ENCODE data around the gene ATRAID.

Gene ATRAID

DNA sequence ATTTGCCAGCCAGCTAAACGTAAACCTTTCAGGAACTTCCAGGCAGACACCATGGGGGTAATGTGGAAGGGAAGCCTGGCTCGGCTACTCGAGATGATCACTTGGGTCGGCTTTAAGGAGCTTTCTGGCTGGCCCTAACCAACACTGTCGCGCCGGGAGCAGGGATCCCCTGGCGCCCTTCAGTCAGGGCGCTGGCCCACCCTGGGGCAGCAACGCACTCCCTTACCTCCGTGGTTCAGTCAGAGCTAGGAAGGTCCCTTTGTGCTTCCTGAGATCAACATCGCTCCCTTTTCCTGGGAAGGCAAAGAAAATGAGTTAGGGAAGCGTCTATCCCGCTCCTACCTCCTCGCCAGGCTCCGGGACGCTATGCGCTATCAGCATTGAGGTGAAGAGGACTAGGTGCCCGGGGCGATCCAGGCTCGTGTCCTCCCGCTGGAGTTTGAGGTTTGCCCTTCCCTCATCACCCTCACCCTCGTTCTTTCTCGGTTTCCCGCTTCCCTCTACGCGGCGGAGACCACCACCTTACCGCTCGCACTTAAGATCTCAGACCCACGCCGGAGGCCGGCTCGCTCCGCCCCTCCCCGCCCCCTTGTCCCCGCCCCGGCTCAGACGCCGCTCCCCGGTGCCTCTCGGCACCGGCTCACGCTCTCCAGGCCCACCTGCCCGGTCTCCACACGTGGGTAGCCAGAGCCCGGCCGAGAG, 449 bp upstream of the ATRAID start:
- TF ChIP-seq, protein P1, sequence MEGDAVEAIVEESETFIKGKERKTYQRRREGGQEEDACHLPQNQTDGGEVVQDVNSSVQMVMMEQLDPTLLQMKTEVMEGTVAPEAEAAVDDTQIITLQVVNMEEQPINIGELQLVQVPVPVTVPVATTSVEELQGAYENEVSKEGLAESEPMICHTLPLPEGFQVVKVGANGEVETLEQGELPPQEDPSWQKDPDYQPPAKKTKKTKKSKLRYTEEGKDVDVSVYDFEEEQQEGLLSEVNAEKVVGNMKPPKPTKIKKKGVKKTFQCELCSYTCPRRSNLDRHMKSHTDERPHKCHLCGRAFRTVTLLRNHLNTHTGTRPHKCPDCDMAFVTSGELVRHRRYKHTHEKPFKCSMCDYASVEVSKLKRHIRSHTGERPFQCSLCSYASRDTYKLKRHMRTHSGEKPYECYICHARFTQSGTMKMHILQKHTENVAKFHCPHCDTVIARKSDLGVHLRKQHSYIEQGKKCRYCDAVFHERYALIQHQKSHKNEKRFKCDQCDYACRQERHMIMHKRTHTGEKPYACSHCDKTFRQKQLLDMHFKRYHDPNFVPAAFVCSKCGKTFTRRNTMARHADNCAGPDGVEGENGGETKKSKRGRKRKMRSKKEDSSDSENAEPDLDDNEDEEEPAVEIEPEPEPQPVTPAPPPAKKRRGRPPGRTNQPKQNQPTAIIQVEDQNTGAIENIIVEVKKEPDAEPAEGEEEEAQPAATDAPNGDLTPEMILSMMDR (IDR thresholded peaks at IDR 0.05; ENCODE audit: low read depth, low read length, missing control alignments), result no peak
- no peak for DNase-seq (ENCODE audit: low read depth)
- in situ Hi-C loops (cut with HindIII; ENCODE audit: low sequenced_read_pairs), result no loop called here
- H3K4me3 ChIP-seq (ENCODE audit: low read depth, low read length), result peak overlapping the region; percentile 76

DNA sequence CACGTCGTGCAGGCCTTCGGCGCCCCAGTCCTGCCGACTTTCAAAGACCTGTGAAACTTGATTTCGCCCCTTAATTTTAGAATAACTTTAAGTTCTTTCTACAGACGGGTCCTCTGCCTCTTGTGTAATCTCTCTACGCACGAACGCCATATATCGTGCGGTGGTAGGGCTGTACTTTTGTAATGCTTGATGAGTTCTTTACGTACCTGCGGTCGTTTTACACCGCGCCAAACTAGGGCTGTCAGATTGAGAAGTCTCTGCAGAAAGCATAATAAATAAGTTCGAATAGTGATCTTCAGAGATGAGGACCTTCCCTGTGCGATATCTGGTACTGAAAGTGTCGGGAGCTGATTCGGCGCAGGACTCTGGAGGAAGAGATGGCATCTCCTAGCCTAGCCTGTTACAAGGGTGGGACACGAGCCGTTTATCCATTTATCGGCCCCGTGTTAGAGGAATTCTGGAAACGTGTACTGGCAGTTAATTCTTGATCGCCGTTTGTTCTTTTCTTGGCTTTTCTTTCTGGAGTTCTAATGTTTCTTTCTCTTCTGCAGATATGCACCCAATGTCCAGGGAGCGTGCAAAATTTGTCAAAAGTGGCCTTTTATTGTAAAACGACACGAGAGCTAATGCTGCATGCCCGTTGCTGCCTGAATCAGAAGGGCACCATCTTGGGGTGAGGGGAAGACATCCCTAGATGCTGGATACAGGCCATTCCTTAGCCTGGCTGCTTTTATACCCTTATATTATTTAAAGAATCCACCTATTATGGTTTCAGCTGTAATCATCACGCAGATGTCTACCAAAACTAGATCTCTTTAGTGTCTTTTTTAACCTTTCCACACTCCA, 1.0 kb downstream of the ATRAID start:
- DNase-seq (ENCODE audit: low read depth), result peak; percentile 39
- TF ChIP-seq, protein P1 (IDR thresholded peaks at IDR 0.05; ENCODE audit: low read depth, low read length, missing control alignments), result no peak
- H3K4me3 ChIP-seq (ENCODE audit: low read depth, low read length), result peak overlapping the region; percentile 76
- in situ Hi-C loops (cut with HindIII; ENCODE audit: low sequenced_read_pairs), result no loop called here

DNA sequence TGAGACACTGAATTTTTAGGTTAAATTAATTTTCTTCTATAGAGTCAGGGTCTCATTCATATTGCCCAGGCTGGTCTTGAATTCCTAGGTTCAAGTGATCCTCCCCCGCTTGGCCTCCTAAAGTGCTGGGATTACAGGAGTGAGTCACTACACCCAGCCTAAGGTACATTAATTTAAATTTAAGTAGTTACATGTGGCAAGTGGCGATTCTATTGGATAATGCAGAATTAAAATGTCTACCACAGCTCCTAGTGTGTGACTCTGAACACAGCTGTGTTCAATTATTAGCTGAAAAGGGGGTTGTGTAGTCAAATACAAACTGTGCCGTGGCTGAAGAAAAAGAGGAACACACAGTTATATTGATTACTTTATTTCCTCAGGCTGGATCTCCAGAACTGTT, 3.1 kb downstream of the ATRAID start:
- no peak for DNase-seq (ENCODE audit: low read depth)
- in situ Hi-C loops (cut with HindIII; ENCODE audit: low sequenced_read_pairs), result no loop called here
- TF ChIP-seq, protein P1 (IDR thresholded peaks at IDR 0.05; ENCODE audit: low read depth, low read length, missing control alignments), result no peak
- H3K4me3 ChIP-seq (ENCODE audit: low read depth, low read length), result no peak overlapping the region

DNA sequence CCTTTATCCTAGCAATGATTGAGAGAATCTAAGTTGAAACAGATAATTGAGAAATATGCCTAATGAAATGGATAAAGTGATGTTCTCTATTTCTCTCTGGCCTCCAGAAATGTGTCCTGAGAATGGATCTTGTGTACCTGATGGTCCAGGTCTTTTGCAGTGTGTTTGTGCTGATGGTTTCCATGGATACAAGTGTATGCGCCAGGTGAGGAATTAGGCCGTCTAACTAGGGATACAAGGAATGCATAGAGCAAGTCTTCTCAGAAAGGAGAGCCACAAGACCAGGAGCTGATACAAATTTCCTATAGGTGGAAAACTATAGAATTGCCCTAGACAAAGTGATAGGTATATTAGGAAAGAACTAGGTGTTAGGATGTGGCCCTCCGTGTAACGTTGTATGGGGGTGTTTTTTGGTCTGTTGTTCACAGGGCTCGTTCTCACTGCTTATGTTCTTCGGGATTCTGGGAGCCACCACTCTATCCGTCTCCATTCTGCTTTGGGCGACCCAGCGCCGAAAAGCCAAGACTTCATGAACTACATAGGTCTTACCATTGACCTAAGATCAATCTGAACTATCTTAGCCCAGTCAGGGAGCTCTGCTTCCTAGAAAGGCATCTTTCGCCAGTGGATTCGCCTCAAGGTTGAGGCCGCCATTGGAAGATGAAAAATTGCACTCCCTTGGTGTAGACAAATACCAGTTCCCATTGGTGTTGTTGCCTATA, 4.7 kb downstream of the ATRAID start:
- TF ChIP-seq, protein P1 (IDR thresholded peaks at IDR 0.05; ENCODE audit: low read depth, low read length, missing control alignments), result no peak
- in situ Hi-C loops (cut with HindIII; ENCODE audit: low sequenced_read_pairs), result no loop called here
- no peak for DNase-seq (ENCODE audit: low read depth)
- H3K4me3 ChIP-seq (ENCODE audit: low read depth, low read length), result peak overlapping the region; percentile 63

DNA sequence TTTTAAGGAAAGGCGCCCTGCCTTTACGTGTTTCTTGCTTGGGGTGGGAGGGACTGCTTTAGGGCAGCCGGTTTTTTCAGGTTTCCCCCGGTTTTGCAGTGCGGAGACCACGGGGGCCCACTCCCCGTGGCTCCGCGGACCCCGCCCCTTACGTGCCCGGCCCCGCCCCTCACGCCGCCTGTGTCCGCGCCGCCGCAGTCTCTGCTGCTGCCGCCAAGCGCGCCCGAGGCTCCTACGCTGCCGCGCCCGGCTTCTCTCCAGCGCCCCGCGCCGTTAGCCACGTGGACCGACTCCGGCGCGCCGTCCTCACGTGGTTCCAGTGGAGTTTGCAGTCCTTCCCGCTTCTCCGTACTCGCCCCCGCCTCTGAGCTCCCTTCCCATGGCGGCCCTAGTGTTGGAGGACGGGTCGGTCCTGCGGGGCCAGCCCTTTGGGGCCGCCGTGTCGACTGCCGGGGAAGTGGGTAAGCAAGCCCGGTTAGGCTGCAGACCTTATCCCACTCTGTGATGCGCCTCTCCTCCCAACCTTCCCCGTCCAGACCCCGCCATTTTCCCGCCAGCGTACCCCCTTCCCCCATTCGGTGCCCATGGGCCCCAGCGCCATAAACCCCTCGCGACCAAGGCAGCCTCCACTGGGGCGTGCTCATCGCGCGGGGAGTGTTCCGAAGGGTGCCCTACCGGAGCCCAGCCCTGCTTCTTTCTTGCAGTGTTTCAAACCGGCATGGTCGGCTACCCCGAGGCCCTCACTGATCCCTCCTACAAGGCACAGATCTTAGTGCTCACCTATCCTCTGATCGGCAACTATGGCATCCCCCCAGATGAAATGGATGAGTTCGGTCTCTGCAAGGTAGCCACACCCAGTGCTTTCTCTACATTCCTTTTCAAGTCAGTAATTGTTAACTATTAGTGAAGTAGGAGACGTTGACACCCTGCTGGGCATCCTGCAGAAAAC, 5.6 kb downstream of the ATRAID start, which contains the start of gene CAD:
TSS of gene CAD (plus strand) at position 197 of the 949 bp plus-strand sequence. CDS start at position 380, 183 bp downstream.
- in situ Hi-C loops (cut with HindIII; ENCODE audit: low sequenced_read_pairs), result no loop called here
- TF ChIP-seq, protein P1 (IDR thresholded peaks at IDR 0.05; ENCODE audit: low read depth, low read length, missing control alignments), result no peak
- peak within 1 kb of the TSS; percentile 63 for H3K4me3 ChIP-seq (ENCODE audit: low read depth, low read length)
- peak; percentile 42 for DNase-seq (ENCODE audit: low read depth)

All from astrocyte of the cerebellum (primary cell).